DOHH2 (cell line): ENCODE measurements around the gene PCDHB7.
"Not testable (repeated sequence)": the region's sequence is repeated elsewhere in the genome, so short reads cannot be mapped to it uniquely, and the experiment has no call there.

Experiments used
- EZH2phosphoT487 ChIP-seq: fragments of 200-600 bp; sonication (generic); IDR thresholded peaks from 2 replicates; pipeline ENCODE4 v1.6.1; 2017; ENCODE audit warnings: borderline replicate concordance, mild to moderate bottlenecking, antibody characterized with exemption, low read length, moderate library complexity, mixed read lengths
- TF ChIP-seq, protein P1 (sequence below): fragments of 200-600 bp; sonication (generic); IDR thresholded peaks from one replicate; pipeline ENCODE4 v1.5.1; 2014; ENCODE audit warnings: antibody characterized with exemption, mild to moderate bottlenecking, low read depth, low read length; ENCODE audit not compliant: poor library complexity, severe bottlenecking

DNA sequence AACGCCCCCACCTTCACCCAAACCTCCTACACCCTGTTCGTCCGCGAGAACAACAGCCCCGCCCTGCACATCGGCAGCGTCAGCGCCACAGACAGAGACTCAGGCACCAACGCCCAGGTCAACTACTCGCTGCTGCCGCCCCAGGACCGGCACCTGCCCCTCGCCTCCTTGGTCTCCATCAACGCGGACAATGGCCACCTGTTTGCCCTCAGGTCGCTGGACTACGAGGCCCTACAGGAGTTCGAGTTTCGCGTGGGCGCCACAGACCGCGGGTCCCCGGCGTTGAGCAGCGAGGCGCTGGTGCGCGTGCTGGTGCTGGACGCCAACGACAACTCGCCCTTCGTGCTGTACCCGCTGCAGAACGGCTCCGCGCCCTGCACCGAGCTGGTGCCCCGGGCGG is 52.4 kb downstream of the PCDHB7 start:
- TF ChIP-seq, protein P1, sequence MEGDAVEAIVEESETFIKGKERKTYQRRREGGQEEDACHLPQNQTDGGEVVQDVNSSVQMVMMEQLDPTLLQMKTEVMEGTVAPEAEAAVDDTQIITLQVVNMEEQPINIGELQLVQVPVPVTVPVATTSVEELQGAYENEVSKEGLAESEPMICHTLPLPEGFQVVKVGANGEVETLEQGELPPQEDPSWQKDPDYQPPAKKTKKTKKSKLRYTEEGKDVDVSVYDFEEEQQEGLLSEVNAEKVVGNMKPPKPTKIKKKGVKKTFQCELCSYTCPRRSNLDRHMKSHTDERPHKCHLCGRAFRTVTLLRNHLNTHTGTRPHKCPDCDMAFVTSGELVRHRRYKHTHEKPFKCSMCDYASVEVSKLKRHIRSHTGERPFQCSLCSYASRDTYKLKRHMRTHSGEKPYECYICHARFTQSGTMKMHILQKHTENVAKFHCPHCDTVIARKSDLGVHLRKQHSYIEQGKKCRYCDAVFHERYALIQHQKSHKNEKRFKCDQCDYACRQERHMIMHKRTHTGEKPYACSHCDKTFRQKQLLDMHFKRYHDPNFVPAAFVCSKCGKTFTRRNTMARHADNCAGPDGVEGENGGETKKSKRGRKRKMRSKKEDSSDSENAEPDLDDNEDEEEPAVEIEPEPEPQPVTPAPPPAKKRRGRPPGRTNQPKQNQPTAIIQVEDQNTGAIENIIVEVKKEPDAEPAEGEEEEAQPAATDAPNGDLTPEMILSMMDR: not testable (repeated sequence)
- TF ChIP-seq EZH2phosphoT487: not testable (repeated sequence)
